Measurements from ENCODE around the gene VHLL. TPM values are rescaled to one million over a fixed set of nuclear protein-coding genes. Genes with fewer than 3 reads are reported as not detected.

The VHLL gene
- total RNA-seq (2013; cell fraction: nucleolus; rRNA removed), result 1.0 TPM in 1 of 2 replicates, not detected in the other
- total RNA-seq (2014; rRNA removed) (0.23 TPM in 1 of 2 replicates, not detected in the other), total RNA-seq (2014; rRNA removed; fragmentation: Illumina TruSeq; extraction: Trizol) (not detected in 2 replicates), total RNA-seq (2021) (not detected in 2 replicates), polyA plus RNA-seq (2011; rRNA removed) (not detected in 2 replicates), polyA plus RNA-seq (2014; fragmentation: Illumina TruSeq; extraction: Trizol) (not detected in 2 replicates), polyA plus RNA-seq (2014; fragmentation: Nextera tagmentation; extraction: Ambion mirVana) (not detected), polyA plus RNA-seq (2014; rRNA removed) (not detected in 2 replicates), polyA plus RNA-seq (2016; fragmentation: Nextera tagmentation; extraction: Ambion mirVana) (not detected), polyA minus RNA-seq (2011; rRNA and poly(A)+ RNA removed) (0.44 and 0.52 TPM in 2 replicates), Bru-seq, nascent RNA (percentile 19 among the genes with signal in this experiment), BruChase-seq, experiment 1, labeled RNA remaining after a 6-hour chase (percentile 43 among the genes with signal in this experiment), BruChase-seq, experiment 2, labeled RNA remaining after a 2-hour chase (percentile 50 among the genes with signal in this experiment)
- not detected for polyA plus RNA-seq (2011; ENCODE audit: low read depth)
- polyA plus RNA-seq (2011; cell fraction: cytosol; rRNA removed), result not detected in 2 replicates
- polyA plus RNA-seq (2011; cell fraction: nucleus; rRNA removed), result 0.41 TPM in 1 of 2 replicates, not detected in the other
- polyA plus RNA-seq (2012), result not detected in 2 replicates
- polyA minus RNA-seq (2011; cell fraction: cytosol; rRNA and poly(A)+ RNA removed), result not detected in 2 replicates
- polyA minus RNA-seq (2011; cell fraction: nucleus; rRNA and poly(A)+ RNA removed), result 0.77 TPM in 1 of 2 replicates, not detected in the other
- long read RNA-seq, experiment 1, result 0 reads
- long read RNA-seq, experiment 2, result 0 reads

GRCh38 chr1:156298852-156299357, at the start of gene VHLL:
Gene VHLL, minus strand, starts transcription at chr1:156299307. Its CDS starts 118 bp downstream, at chr1:156299189.
- no peak for ATAC-seq
- H3K79me2 ChIP-seq (ENCODE audit: control insufficient read depth, insufficient read depth, low read length), result no peaks in the 10 kb centered on the region
- H3K36me3 ChIP-seq (ENCODE audit: control insufficient read depth in 2 of 2, insufficient read depth in 2 of 2, low read length in 1 of 2), result no peaks in the 10 kb centered on the region
- H3K27me3 ChIP-seq (replicated peaks in 1 of 2; ENCODE audit: control insufficient read depth in 2 of 2, insufficient read depth in 2 of 2, low read length in 1 of 2), result no peaks in the 10 kb centered on the region
- ChIA-PET POLR2A (interaction anchor here (0.7 kb wide), 1 partner anchor 355 kb away, joined by 3 read pairs; no protein-coding TSS in a partner anchor), SMC1A (ENCODE audit: uncharacterized antibody, unreplicated experiment) (no interaction called here), RAD21 (ENCODE audit: unreplicated experiment) (no interaction called here), CTCF (interaction anchor here (1.3 kb wide), 1 partner anchor 87 kb away, joined by 4 read pairs; no protein-coding TSS in a partner anchor)
- no peak within 1 kb of the TSS for H3K9ac ChIP-seq (ENCODE audit: control insufficient read depth, insufficient read depth, low read length)
- in situ Hi-C loops (cut with MboI), result no loop called here
- DNase-seq (ENCODE audit: low read depth, low spot score), result no peak
- H4K20me1 ChIP-seq (ENCODE audit: control insufficient read depth, insufficient read depth), result no peaks in the 10 kb centered on the region
- peaks cover 4% of the 10 kb centered on the region for H3K4me1 ChIP-seq (ENCODE audit: control insufficient read depth, insufficient read depth, low read length)
- BruUV-seq (replicated peaks), result no TSS peak
- intact Hi-C loops (cut with micrococcal nuclease; ENCODE audit: unreplicated experiment), result no loop called here
- WGBS (ENCODE audit: insufficient coverage, insufficient replicate concordance, low lambda C conversion rate, missing lambda C conversion rate), result 90% methylated on average over 19 of the region's 19 CpGs
- no peak within 1 kb of the TSS for H2AFZ ChIP-seq (ENCODE audit: control insufficient read depth, low read depth, low read length)
- H3K4me3 ChIP-seq, result no peak within 1 kb of the TSS
- no peak for FAIRE-seq
- H3K9me3 ChIP-seq (replicated peaks; ENCODE audit: control insufficient read depth, insufficient read depth, low read length), result no peaks in the 10 kb centered on the region
- no peak within 1 kb of the TSS for H3K4me2 ChIP-seq (ENCODE audit: control insufficient read depth, insufficient read depth)
- H3K27ac ChIP-seq (ENCODE audit: control insufficient read depth, insufficient read depth), result no peak within 1 kb of the TSS
- TF ChIP-seq STAT3 (IDR thresholded peaks at IDR 0.05; ENCODE audit: low read depth, low read length) (no peak), IRF4 (IDR thresholded peaks at IDR 0.05; ENCODE audit: low read depth, low read length) (no peak), PBX3 (IDR thresholded peaks at IDR 0.05; ENCODE audit: insufficient replicate concordance, low read depth, low read length) (no peak), TCF3 (IDR thresholded peaks at IDR 0.05; ENCODE audit: borderline replicate concordance, insufficient read depth, low read depth, low read length) (no peak), IRF3 (IDR thresholded peaks at IDR 0.05) (no peak), CREM (IDR thresholded peaks at IDR 0.05; ENCODE audit: low read depth) (no peak), KLF5 (IDR thresholded peaks at IDR 0.05; ENCODE audit: partially characterized antibody) (no peak), SPI1 (IDR thresholded peaks at IDR 0.05; ENCODE audit: borderline replicate concordance, insufficient read depth, low read depth, low read length) (no peak), CEBPZ (IDR thresholded peaks at IDR 0.05; ENCODE audit: low read depth, low read length) (no peak), ZBED1 (IDR thresholded peaks at IDR 0.05; ENCODE audit: borderline replicate concordance) (no peak), SMAD1 (IDR thresholded peaks at IDR 0.05; ENCODE audit: low read depth, partially characterized antibody) (no peak), MEF2A (IDR thresholded peaks at IDR 0.05; ENCODE audit: insufficient read depth, low read depth, low read length) (no peak), SMARCA5 (IDR thresholded peaks at IDR 0.05) (no peak), HSF1 (IDR thresholded peaks at IDR 0.05; ENCODE audit: low read depth, low read length) (no peak)

Measured in GM12878 (cell line).